HG02970 (cell line): ENCODE results near the gene TSPAN9.

Source experiments
- ATAC-seq: cut with Tn5 transposase; IDR thresholded peaks from one replicate; pipeline ENCODE4 v1.9.1; 2021; ENCODE audit warnings: mild to moderate bottlenecking, moderate library complexity, moderate number of reproducible peaks; ENCODE audit not compliant: unreplicated experiment, low FRiP score

TSPAN9 gene

DNA sequence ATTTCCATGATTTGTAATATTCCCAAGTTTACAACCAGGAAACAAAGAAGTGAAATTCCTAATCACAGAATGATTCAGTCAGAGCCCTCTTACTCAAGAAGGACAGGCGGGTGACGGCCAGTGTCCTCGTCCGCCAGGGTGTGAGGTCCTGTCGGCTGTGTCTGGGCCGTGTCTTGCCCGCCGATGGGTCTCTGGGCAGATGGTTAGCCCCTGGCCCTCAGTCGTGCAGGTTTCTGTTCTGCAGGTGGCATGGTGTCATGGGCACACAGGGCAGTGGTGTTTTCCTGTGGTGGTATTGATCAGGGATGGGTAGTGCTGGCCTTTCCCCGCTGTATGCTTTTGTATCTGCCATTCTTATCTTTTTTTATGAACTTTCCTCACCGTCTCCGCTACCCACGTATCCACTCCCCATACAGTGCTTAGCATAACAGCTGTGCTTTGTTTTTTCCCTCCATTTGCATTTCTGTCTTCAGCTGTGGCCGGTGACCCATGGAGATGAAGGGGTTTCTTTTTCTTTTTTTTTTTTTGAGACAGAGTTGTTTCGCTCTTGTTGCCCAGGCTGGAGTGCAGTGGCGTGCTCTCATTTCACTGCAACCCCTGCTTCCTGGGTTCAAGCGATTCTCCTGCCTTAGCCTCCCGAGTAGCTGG lies 100.7 kb downstream of the TSPAN9 start:
- no peak for ATAC-seq

DNA sequence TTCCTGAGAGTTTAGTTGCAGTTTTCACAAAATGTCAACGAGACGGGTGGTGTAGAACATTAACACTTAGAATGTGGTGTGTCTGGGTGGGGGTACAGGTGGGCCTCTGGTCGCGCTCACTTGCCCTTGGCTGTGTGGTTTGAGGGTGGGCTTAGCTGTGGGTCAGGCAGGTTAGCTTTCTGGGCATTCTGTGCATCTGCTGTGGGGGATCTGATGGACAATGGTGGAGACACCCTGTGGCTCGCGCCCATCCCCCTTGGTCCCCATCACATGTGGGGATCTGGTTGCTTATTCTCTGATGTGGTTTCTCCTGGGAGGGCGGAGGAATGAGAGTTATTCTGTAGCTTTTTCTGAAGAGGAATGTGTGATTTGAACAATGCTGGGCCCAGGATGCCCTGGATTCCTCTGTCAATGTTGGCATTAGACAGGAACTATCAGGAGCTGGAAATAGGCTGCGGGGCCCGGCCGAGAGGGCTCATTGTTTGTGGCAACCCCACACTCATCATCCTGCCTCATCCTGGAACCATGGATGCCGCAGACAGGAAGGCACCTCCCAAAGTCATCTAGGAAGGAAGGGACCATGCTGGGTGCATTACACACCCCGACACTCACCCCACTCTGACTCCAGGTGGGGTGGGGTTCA lies 101.6 kb downstream of the TSPAN9 start:
- no peak for ATAC-seq

DNA sequence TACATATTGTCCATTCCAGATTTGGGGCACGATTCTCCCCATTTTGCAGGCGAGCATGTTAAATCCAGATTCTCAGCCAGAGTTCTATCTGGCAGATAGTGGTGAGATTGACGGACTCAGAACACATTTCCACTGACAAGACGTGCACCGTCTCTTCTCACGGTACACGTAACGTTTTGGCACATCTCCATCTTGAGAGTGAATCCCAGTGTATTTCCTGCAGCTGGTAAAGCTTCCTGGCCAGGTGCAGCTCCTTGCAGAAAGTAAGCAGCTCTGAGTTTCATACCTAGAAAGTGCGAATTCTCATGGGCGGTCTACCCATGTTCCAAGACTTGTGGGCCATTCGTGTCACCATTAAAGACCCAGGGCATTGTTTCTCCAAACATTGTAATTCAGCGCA lies 102.6 kb downstream of the TSPAN9 start:
- ATAC-seq: no peak

DNA sequence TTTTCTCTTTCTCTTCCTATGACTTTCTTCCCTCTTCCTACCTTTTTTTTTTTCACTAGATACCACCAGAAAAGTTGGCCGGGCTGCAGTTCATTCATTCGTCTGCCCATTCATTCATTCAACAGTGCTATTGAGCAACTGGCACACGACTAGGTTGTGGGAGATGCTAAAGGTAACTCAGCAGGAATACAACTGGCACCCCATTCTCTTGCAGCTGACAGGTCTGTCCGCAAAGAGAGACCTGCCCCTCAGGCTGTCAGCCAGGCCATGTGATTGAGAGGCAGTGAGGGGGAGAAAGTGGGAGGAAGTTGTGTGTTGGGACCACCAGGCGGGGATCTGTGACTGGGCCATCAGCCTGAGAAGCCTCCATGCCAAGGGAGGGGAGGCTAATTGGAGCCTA lies 105.2 kb downstream of the TSPAN9 start:
- ATAC-seq: no peak

DNA sequence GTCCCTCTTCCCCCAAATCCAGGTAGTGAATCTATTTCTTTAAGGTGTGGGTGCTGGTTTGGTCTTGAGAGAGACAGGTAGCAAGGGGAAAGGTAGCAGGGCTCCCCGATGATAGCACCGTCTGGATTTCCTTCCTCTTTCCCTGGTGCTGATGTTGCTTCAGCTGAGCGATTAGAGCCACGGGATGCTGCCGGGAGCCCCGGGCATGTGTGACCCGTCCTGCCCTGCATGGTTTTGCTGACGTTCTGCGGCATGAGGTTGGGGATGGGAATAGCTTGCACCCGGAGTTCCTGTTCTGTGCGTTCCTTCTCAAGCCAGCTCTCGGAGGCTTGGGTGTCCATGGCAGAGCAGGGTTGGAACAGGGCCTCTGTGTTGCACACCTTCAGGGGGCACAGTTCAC lies 107.3 kb downstream of the TSPAN9 start:
- ATAC-seq: no peak

DNA sequence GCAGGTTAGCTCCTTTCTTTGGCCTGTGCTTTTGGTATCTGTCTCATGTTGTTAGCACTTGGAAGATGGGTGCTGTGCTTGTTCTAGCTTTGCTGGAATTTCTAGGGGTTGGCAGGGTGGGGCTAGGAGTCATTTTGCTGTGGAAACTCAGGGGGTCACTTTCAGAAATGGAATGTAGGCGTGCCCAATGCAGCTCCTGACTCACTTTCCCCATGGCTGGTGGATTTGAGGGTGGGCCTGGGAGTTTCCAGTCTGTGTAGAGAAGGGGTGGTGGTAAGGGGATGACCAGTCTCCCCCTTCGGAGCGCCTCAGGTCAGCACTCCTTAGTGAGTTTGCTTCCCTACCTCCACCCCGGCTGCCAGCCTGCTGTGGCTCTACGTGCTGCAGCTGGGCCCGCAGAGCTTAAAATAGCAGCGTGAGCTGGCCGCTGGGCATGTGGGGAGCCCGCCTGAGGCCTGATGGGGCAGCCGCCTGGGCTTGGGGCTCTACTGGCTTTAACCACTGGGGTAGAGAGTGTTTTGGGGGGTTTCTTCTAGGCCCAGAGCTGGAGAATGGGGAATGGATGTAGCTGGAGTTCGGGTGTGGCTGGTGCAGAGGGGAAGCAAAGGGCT lies 108.2 kb downstream of the TSPAN9 start:
- no peak for ATAC-seq

DNA sequence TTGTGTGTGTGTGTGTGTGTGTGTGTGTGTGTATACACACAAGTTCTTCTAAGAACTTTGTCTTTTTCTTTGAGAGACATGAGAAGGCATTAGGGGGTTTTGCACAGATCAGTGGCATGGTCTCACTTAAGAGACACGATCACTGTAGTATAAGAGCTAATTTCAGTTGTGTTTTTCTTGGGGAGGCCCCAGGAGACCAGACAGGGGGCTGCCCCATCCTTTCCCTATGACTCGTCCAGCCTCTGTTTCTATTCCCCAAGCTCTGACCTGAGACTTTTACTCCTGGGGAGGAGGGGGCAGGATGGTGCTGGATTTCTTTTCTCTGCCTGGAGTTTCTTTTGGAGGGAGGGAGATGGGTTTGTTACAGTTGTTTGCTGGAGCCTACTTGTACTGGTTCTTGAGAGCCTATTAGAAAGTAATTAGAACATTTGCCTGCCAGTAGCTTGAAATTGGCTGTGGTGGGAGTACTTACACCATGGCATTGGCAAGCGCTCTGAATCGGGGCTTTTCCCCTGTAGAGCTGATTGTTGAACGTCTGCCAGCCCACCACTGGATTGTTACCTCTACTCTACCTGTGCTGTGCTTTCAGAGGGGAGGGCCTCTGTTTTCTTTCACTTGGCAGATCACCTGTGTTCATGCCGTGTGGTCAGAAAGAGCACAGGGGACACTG lies 109.5 kb downstream of the TSPAN9 start:
- no peak for ATAC-seq

DNA sequence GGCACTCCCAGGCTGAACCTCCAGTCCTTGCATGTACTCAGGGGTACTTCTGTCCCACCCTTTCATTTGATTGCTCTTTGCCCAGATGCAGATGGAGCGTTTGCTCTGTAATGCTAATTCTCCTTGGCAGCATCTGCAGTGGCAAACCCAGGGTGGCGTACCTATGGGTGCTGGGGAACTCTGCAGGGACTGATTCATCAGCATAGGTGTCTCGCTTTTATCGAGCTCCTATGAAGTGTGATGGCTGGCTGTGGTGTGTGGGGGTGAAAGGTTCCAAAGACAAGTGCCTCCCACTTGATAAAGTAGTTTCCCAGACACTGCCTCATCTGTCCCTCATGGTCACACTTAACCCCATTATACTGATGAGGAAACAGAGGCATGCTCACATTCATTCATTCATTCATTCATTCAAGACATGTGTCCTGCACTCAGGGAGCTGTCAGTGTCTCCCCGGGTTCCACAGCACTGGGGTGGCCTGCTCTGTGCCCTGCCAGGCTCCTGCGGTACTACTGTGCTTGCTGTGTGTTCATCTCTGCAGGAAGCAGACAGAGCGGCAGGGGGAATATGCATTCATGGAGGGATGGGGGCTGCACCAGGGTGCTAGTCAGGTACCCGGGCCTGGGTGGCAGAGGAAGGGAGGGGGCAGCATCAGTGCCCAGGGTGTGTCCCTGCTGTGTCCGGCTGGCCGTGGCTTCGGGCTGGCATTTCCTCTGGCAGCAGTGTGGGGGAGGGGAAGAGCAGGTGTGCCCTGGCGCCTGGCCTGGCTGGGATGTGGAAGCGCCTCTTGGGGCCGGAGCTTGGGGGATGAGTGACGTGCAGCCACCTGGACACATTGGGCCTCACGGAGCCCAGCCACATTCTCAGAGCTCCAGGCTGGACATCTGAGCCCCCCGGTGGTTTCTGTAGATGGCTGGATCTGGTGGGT lies 110.9 kb downstream of the TSPAN9 start:
- ATAC-seq: no peak

DNA sequence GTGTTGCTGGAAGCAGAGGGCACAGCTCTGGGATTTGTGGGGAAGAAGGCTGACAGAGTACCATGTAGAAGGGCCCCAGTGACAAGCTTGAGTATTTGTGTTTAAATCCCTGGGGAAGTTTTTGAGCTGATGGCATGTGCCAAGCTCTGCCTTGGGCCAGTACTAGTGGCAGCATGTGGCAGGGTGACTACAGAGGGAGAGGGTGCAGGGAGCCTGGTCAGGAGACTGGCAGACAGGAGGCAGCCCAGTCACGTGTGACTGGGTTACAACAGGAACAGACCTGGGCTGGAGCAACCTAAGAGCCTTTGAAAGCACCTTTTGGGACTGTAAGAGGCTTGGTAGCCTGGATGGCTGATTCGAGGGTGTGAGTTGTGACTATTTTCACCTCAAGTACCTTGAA lies 112.1 kb downstream of the TSPAN9 start:
- ATAC-seq: no peak

DNA sequence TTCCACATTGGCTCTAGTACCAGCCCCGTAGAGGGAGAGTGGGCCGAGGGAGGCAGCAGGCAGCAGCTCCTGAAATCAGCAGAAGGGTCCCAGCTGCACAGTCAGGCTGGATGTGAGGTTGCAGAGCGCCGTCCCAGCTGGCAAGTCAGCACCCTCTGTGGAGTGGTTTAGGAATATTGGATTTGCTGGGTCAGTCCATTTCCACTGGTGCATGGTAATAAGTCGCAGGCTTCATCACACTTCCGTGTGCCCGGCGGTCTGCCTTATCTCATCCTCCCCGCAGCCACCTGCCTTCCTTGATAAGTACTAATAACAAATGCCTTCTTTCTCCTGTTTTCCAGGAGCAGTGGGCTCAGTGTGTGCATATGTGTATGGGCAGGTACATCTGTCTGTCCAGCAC lies 112.9 kb downstream of the TSPAN9 start:
- ATAC-seq: no peak

DNA sequence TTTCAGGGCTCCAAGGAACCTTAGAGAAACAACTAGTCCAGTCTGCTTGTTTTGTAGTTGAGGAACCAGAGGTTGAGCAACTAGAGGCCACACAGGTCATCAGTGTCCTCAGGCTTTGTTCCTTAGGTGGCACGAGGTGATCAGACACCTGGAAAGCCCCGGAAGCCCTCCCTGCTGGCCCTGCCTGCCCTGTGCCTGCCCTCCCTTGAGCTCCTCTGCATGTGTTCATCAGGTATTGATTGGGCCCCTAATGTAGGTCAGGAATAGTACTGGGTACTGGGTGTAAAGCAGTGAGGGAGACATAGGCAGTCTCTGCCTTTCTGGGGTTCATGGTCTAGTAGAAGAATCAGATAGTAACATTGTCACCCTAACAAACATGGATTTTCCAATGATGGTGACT lies 114.3 kb downstream of the TSPAN9 start:
- no peak for ATAC-seq

DNA sequence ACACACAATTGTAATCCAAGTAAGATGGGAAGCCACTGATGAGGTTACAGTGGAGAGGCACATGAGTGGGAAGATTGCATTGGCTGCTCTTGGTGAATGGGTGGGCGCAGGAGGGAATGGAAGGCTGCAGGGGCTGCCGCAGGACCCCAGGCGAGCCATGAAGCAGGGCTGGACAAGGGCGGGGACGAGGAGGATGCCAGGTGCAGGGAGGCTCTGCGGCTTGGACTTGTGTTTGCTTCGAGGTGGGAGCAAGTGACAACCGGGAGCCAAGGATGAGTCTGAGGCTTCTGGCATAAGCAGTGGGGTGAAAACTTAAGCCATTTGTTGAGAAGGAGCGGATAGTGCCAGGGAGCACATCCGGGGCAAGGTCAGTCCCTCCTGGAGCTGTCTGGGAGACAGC lies 115.0 kb downstream of the TSPAN9 start:
- ATAC-seq: no peak

DNA sequence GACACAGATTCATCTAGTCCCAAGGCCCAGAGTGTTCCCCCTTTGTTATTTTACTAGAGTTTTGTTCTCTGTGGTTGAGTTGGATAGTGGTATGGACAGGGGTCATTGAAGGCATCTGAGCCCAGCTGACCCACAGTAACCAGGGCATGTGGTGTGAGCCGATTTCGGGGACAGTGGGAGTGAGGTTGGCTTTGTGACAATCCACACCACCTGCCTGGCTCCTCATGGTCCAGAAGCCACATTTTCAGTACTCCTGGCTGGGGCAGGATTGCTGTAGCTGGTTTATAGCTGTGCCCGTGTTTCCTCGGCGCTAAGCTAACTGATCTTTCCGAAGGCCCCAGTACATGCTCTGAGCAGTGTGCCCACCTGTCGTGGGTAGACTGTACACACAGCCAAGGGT lies 116.0 kb downstream of the TSPAN9 start:
- no peak for ATAC-seq

DNA sequence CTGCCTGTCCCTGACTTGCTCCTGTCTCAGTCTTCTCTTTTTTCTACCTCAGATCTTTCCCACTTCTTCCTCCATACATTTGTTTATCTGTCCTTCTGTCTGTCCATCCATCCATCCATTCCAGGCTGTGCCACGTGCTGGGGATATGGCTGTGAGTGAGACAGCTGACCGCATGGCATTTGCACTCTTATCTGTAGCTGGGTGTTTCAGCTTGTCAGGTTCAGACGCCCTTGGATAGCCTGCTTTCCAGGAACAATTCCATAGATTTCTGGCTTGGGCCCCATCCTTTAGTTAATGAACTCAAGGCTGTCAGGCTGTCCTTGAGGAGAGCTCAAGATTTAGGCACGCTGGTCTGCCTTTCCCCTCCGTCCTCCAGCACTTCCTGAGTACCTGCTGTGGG lies 116.6 kb downstream of the TSPAN9 start:
- ATAC-seq: no peak

DNA sequence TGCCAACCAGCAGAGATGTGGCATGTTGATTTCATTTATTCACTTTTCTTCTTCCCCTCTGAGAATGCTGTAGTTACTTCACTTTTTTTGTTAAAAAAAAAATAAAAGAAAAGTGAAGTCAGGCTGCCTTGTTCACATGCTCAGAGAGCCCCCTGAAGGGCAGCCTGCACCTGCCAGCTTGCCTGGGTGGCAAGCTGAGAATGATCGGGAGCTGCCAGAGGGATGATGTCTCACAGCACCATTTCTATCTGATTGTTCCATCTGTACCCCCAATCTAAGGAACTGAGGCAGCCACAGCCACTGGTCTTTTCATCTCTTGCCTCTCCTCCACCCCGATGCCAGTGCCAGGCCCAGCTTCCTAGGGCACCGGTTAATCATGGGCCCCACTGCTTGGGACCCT lies 118.2 kb downstream of the TSPAN9 start:
- ATAC-seq: no peak

DNA sequence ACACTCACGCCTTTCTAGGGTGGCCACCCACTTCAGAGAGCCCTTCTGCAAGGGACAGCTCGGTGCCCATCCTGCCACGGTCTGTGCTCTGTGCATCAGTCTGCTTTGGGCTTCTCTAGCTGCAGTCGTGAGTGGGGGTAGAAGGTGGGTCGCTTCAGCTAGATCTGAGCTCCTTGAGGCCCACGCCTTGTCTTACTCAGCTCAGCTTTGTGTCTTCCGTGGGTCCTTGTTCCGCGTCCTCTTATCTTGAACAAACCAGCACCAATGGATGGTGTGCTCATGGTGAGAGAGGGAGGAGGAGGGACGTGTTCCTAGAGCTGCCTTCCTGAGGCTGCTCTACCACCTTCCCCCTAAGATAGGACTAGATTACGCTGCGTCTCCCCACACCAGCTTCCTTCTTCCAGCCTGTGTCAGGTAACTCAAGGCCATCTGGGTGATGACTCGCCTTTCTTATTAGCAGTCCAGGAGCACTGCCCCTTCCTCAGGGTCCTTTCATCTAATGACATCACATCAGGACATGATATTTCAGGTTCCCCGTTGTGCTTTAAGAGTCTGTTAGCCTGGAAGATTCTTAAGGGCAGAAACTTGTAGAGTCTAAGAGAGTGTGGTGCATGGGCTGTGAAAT lies 118.8 kb downstream of the TSPAN9 start:
- ATAC-seq: no peak

DNA sequence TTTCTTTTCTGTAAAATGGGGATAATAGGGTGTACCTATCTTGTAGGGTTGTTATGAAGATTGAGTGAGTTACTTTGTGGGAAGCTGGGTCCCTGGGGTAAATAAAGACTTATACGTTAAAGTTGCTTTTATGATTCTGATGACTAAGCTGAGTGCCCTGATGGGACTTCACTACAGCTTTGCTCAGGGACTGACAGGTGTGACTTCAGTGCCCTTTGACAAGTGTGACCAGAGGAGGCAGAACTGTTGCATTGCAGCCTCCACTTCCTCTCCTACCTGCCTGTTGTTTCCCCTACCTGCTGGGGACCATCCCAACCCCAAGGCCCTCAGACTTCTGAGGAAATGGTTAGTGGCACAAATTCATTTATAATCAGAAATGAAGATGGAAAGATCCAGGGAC lies 119.3 kb downstream of the TSPAN9 start:
- no peak for ATAC-seq

DNA sequence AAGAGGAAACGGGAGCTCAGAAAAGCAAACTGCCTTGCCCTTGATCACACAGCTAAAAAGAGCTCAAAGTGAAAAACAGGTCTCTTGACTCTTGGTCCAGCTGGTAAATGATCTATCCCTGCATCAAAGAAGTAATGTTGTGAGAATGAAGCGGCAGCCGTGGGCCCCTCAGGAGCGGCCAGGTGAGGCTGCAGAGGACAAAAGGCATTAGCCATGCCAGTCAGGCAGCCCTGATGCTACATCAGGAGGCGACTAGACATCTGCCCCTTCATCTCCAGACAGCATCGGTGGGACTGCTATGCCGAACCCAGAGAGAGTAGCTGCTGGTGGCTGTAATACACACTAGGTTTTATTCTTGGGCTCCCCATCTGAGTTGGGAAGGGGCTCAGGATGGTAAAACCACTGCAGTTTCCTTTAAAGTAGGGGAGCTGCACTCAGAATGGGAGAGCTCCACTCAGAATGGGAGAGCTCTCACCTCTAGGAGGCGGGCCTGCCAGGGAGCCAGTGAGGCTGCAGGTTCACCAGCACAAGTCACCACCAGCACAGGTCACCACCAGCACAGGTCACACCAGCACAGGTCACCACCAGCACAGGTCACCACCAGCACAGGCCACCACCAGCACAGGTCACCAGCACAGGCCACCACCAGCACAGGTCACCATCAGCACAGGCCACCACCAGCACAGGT lies 120.1 kb downstream of the TSPAN9 start:
- ATAC-seq: no peak

DNA sequence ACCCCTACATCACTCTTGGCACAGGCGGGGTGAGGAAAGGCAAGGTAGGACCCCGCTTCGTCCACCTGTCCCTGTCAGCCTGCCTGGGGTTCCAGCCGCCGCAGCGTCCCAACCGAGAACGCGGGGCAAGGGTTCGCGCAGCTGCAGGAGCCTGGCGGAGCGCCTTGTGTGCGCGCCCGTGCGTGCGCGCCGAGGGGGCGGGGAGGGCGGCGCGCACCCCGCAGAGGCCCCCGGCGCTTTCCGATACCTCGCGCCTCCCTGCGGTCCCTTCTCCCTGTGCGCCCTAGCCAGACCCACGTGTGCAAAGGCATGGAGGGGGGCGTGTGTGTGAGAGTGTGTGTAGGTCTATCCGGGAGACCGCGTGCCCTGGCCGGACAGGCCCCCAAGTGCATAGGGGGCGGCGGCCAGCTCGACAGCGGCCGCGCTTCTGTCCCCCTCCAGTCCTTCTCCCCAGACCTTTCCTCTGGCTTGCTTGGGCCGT lies 122.4 kb downstream of the TSPAN9 start:
- no peak for ATAC-seq
